MM.1S (cell line): ENCODE data around the gene MAML3.

ENCODE experiments used
- DNase-seq: peaks from one replicate; pipeline ENCODE4 v3.0.0-alpha.2; 2015
- H2AFZ ChIP-seq: fragments of 300-600 bp; sonication (generic); 2 replicates; pipeline ENCODE4 v1.6.0; 2016; ENCODE audit warnings: antibody characterized with exemption, low read length
- H3F3A ChIP-seq: fragments of 300-600 bp; sonication (generic); 2 replicates; pipeline ENCODE4 v1.6.1; 2016; ENCODE audit warnings: mild to moderate bottlenecking, antibody characterized with exemption, low read length, moderate library complexity, mixed read lengths; ENCODE audit not compliant: insufficient read depth
- H3K27ac ChIP-seq: fragments of 300-600 bp; sonication (generic); 2 replicates; pipeline ENCODE4 v1.5.1; 2016; ENCODE audit warnings: mild to moderate bottlenecking, low read length
- H3K27me3 ChIP-seq: fragments of 300-600 bp; sonication (generic); replicated peaks from 2 replicates; pipeline ENCODE4 v1.6.0; 2016; ENCODE audit warnings: low read length; ENCODE audit not compliant: insufficient read depth
- H3K36me3 ChIP-seq: fragments of 300-600 bp; sonication (generic); replicated peaks from 2 replicates; pipeline ENCODE4 v1.6.1; 2016; ENCODE audit warnings: mild to moderate bottlenecking, low read length, mixed read lengths; ENCODE audit not compliant: insufficient read depth
- H3K4me1 ChIP-seq: fragments of 300-600 bp; sonication (generic); 2 replicates; pipeline ENCODE4 v1.6.1; 2016; ENCODE audit warnings: low read length, mixed read lengths
- H3K4me2 ChIP-seq: fragments of 300-600 bp; sonication (generic); 2 replicates; pipeline ENCODE4 v1.6.0; 2016; ENCODE audit warnings: low read depth, low read length
- H3K4me3 ChIP-seq: fragments of 300-600 bp; sonication (generic); 2 replicates; pipeline ENCODE4 v1.5.1; 2016; ENCODE audit warnings: low read length, mixed read lengths
- H3K79me2 ChIP-seq: fragments of 300-600 bp; sonication (generic); 2 replicates; pipeline ENCODE4 v1.6.1; 2016; ENCODE audit warnings: mixed run types, low read length, mixed read lengths
- H3K9ac ChIP-seq: fragments of 300-600 bp; sonication (generic); 2 replicates; pipeline ENCODE4 v1.6.1; 2016; ENCODE audit warnings: low read length, mixed read lengths
- H3K9me2 ChIP-seq: fragments of 300-600 bp; sonication (generic); replicated peaks from 2 replicates; pipeline ENCODE4 v1.6.1; 2016; ENCODE audit warnings: mild to moderate bottlenecking, low read length, mixed read lengths; ENCODE audit not compliant: insufficient read depth
- H3K9me3 ChIP-seq: fragments of 300-600 bp; sonication (generic); replicated peaks from 2 replicates; pipeline ENCODE4 v1.6.1; 2016; ENCODE audit warnings: mild to moderate bottlenecking, low read length, mixed read lengths; ENCODE audit not compliant: insufficient read depth
- H4K20me1 ChIP-seq: fragments of 300-600 bp; sonication (generic); 2 replicates; pipeline ENCODE4 v1.6.1; 2016; ENCODE audit warnings: mild to moderate bottlenecking, low read length, moderate library complexity, mixed read lengths; ENCODE audit not compliant: insufficient read depth
- EZH2 ChIP-seq: fragments of 300-600 bp; sonication (generic); optimal IDR thresholded peaks from 2 replicates; pipeline ENCODE3; 2017; ENCODE audit warnings: low read depth, mild to moderate bottlenecking, antibody characterized with exemption, low read length, mixed read lengths
- EZH2phosphoT487 ChIP-seq: fragments of 300-600 bp; sonication (generic); IDR thresholded peaks from 2 replicates; pipeline ENCODE4 v1.6.1; 2018; ENCODE audit warnings: antibody characterized with exemption, low read length
- TF ChIP-seq, protein P1 (sequence below): fragments of 300-600 bp; sonication (generic); IDR thresholded peaks from 2 replicates; pipeline ENCODE4 v1.5.1; 2016; ENCODE audit warnings: antibody characterized with exemption, low read length, mixed read lengths

Gene MAML3

DNA sequence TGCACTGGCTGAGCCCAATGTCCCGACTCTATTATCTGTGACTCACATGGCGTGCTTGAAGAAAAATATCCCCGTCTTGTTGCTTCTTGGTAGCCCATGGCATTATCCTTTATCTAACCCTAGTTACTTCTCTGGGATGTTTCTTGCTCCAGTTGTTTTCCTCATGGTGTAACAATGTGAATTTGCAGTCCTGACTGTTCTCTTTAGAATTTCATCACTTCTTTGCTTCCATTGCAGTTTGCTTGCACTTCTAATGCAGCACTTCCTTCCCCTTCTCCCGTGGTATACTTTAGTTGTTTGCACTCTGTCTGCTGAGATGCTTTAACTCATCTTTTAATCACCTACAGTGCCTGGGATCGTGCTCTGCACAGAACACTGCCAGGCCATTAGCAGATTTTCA is 126.9 kb downstream of the MAML3 start:
- Histone ChIP-seq H3K4me1 (no peaks in the 10 kb centered on the region), H3K9ac (no peak overlapping the region), H3K9me2 (no peaks in the 10 kb centered on the region), H3K36me3 (no peaks in the 10 kb centered on the region), H3K27ac (no peak overlapping the region), H3K4me3 (no peak overlapping the region), H4K20me1 (no peaks in the 10 kb centered on the region), H2AFZ (no peak overlapping the region), H3F3A (no peaks in the 10 kb centered on the region), H3K79me2 (no peaks in the 10 kb centered on the region), H3K9me3 (no peaks in the 10 kb centered on the region), H3K4me2 (no peak overlapping the region), H3K27me3 (no peaks in the 10 kb centered on the region)
- TF ChIP-seq EZH2phosphoT487 (no peak), EZH2 (no peak)
- TF ChIP-seq, protein P1, sequence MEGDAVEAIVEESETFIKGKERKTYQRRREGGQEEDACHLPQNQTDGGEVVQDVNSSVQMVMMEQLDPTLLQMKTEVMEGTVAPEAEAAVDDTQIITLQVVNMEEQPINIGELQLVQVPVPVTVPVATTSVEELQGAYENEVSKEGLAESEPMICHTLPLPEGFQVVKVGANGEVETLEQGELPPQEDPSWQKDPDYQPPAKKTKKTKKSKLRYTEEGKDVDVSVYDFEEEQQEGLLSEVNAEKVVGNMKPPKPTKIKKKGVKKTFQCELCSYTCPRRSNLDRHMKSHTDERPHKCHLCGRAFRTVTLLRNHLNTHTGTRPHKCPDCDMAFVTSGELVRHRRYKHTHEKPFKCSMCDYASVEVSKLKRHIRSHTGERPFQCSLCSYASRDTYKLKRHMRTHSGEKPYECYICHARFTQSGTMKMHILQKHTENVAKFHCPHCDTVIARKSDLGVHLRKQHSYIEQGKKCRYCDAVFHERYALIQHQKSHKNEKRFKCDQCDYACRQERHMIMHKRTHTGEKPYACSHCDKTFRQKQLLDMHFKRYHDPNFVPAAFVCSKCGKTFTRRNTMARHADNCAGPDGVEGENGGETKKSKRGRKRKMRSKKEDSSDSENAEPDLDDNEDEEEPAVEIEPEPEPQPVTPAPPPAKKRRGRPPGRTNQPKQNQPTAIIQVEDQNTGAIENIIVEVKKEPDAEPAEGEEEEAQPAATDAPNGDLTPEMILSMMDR = no peak
- no peak for DNase-seq

DNA sequence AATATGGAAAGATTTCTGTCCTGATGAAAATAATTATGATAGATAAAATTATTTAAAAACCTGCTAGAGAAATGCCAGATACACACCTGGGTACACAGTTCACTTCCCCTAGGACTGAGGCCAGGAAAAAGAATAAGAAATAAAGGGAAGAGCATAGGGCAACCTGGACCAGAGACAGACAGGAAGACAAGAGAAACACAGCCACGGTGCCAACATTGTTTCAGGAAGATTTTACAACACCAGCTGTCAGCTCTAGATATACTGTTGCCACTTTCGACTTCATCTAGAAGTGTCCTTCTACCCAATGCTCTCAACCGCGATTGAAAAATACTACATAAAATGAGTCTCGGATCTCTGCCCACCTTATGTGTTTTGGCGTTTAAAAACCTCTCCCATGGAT is 128.5 kb downstream of the MAML3 start:
- TF ChIP-seq EZH2 (no peak), EZH2phosphoT487 (no peak)
- TF ChIP-seq, protein P1 = no peak
- Histone ChIP-seq H3K9me3 (no peaks in the 10 kb centered on the region), H3K79me2 (no peaks in the 10 kb centered on the region), H3K27ac (no peak overlapping the region), H3K4me1 (no peaks in the 10 kb centered on the region), H3K9me2 (no peaks in the 10 kb centered on the region), H3F3A (no peaks in the 10 kb centered on the region), H3K9ac (no peak overlapping the region), H3K4me3 (no peak overlapping the region), H3K36me3 (no peaks in the 10 kb centered on the region), H3K27me3 (no peaks in the 10 kb centered on the region), H2AFZ (no peak overlapping the region), H4K20me1 (no peaks in the 10 kb centered on the region), H3K4me2 (no peak overlapping the region)
- DNase-seq = no peak

DNA sequence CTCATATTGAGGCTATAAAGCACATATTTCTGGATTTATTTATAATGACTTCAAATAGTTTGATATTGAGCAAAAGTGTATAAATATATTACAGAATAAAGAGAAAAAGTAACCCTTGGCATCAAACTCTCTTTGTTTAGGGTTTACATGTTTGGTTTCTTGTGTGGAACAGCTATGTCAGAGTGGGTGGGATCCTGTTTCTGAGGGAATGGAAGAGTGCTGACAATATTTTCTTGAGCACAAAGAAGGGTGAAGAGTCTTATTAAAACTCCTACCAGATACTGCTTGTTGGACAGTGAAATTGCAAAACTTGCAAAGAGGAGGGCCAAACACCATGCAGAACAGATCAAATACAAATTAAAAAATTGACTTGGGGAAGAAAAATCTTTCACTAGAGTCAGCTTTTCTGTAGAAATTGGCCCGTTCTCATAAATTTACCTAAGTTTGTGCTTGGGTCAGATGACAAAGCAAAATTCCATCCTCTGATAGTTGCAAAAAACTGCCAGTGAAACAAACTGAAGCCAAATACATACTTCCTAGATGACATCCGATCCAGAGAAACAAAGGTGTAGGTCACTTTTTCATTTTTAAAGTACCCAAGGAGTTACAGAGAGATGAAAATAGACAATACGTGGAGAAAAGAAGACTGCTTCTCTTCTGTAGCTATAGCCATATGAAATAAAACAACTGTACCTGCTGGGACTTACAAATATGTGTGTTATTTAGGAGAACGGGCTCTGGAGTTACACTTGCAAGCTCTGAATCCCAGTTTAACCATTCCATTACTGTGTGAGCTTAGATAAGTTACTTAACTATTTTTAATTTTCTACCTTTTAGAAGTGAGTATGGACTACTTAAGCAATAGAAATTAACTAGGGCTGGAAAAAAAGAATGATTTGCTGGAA is 133.3 kb downstream of the MAML3 start:
- Histone ChIP-seq H3K36me3 (no peaks in the 10 kb centered on the region), H2AFZ (no peak overlapping the region), H3K9me2 (no peaks in the 10 kb centered on the region), H3K9me3 (no peaks in the 10 kb centered on the region), H3K4me2 (no peak overlapping the region), H4K20me1 (no peaks in the 10 kb centered on the region), H3K4me1 (no peaks in the 10 kb centered on the region), H3F3A (no peaks in the 10 kb centered on the region), H3K9ac (no peak overlapping the region), H3K4me3 (no peak overlapping the region), H3K27ac (no peak overlapping the region), H3K27me3 (no peaks in the 10 kb centered on the region), H3K79me2 (no peaks in the 10 kb centered on the region)
- DNase-seq = no peak
- TF ChIP-seq EZH2phosphoT487 (no peak), EZH2 (no peak)
